H9 (cell line): ENCODE measurements around the gene OPN1SW. TPM values are rescaled to one million over a fixed set of nuclear protein-coding genes. Genes with fewer than 3 reads are reported as not detected.

ENCODE experiments used
- DNase-seq: peaks from one replicate; pipeline ENCODE4 v3.0.0-alpha.2; 2017
- H2AFZ ChIP-seq: one replicate; pipeline ENCODE4 v1.6.1; 2013; ENCODE audit warnings: mild to moderate bottlenecking, low read length, control low read depth, moderate library complexity
- H2AK5ac ChIP-seq: 2 replicates; pipeline ENCODE4 v1.6.1; 2013; ENCODE audit warnings: low read length, control low read depth, mixed read lengths; ENCODE audit not compliant: insufficient read length
- H2BK120ac ChIP-seq: one replicate; pipeline ENCODE4 v1.6.1; 2013; ENCODE audit warnings: low read depth, mild to moderate bottlenecking, low read length, control low read depth, inconsistent platforms; ENCODE audit not compliant: poor library complexity, severe bottlenecking
- H2BK12ac ChIP-seq: 2 replicates; pipeline ENCODE4 v1.6.1; 2013; ENCODE audit warnings: low read length, control low read depth, mixed read lengths, low read depth; ENCODE audit not compliant: insufficient read length
- H2BK15ac ChIP-seq: 2 replicates; pipeline ENCODE4 v1.6.1; 2013; ENCODE audit warnings: low read depth, low read length, control low read depth
- H2BK20ac ChIP-seq: one replicate; pipeline ENCODE4 v1.6.1; 2013; ENCODE audit warnings: low read depth, mild to moderate bottlenecking, low read length, control low read depth, inconsistent platforms; ENCODE audit not compliant: poor library complexity, severe bottlenecking
- H2BK5ac ChIP-seq: 2 replicates; pipeline ENCODE4 v1.6.1; 2013; ENCODE audit warnings: low read length, control low read depth, mixed read lengths; ENCODE audit not compliant: insufficient read length
- H3K14ac ChIP-seq: 2 replicates; pipeline ENCODE4 v1.6.1; 2013; ENCODE audit warnings: low read length, control low read depth; ENCODE audit not compliant: insufficient read depth
- H3K18ac ChIP-seq: 2 replicates; pipeline ENCODE4 v1.6.1; 2013; ENCODE audit warnings: low read depth, mild to moderate bottlenecking, mixed read lengths, low read length, control low read depth; ENCODE audit not compliant: insufficient read length
- H3K23ac ChIP-seq: 2 replicates; pipeline ENCODE4 v1.6.1; 2013; ENCODE audit warnings: low read length, control low read depth, mixed read lengths, low read depth; ENCODE audit not compliant: insufficient read length
- H3K23me2 ChIP-seq: 2 replicates; pipeline ENCODE4 v1.6.1; 2013; ENCODE audit warnings: low read depth, mild to moderate bottlenecking, mixed read lengths, low read length, control low read depth; ENCODE audit not compliant: insufficient read length, poor library complexity, severe bottlenecking
- H3K27ac ChIP-seq: 2 replicates; pipeline ENCODE4 v1.5.1; 2013; ENCODE audit warnings: low read length, control low read depth, mixed read lengths, low read depth; ENCODE audit not compliant: insufficient read length
- H3K27me3 ChIP-seq: 2 replicates; pipeline ENCODE4 v1.6.1; 2013; ENCODE audit warnings: low read length, control low read depth, inconsistent platforms; ENCODE audit not compliant: insufficient read depth
- H3K4ac ChIP-seq: 2 replicates; pipeline ENCODE4 v1.6.1; 2013; ENCODE audit warnings: low read depth, mild to moderate bottlenecking, control low read depth, inconsistent platforms, low read length, moderate library complexity
- H3K4me1 ChIP-seq: 2 replicates; pipeline ENCODE4 v1.6.1; 2013; ENCODE audit warnings: low read length, control low read depth, inconsistent platforms; ENCODE audit not compliant: insufficient read depth
- H3K4me2 ChIP-seq: 2 replicates; pipeline ENCODE4 v1.6.1; 2013; ENCODE audit warnings: low read length, control low read depth, mixed read lengths; ENCODE audit not compliant: insufficient read length, insufficient read depth
- H3K56ac ChIP-seq: 2 replicates; pipeline ENCODE4 v1.6.1; 2013; ENCODE audit warnings: low read depth, mild to moderate bottlenecking, mixed read lengths, low read length, control low read depth; ENCODE audit not compliant: insufficient read length
- H3K79me1 ChIP-seq: 2 replicates; pipeline ENCODE4 v1.6.1; 2013; ENCODE audit warnings: low read depth, mild to moderate bottlenecking, moderate library complexity, low read length, control low read depth, inconsistent platforms; ENCODE audit not compliant: insufficient read depth, poor library complexity, severe bottlenecking
- H3K79me2 ChIP-seq: 2 replicates; pipeline ENCODE4 v1.6.1; 2013; ENCODE audit warnings: low read length, control low read depth, inconsistent platforms; ENCODE audit not compliant: insufficient read depth
- H3K9ac ChIP-seq: 2 replicates; pipeline ENCODE4 v1.6.1; 2013; ENCODE audit warnings: low read length, control low read depth, mixed read lengths; ENCODE audit not compliant: insufficient read length; ENCODE audit errors: extremely low read depth
- H3K9me3 ChIP-seq: one replicate; pipeline ENCODE4 v1.6.1; 2013; ENCODE audit warnings: low read depth, low read length, inconsistent platforms; ENCODE audit not compliant: control insufficient read depth
- H3T11ph ChIP-seq: one replicate; pipeline ENCODE4 v1.6.1; 2013; ENCODE audit warnings: mild to moderate bottlenecking, low read length, control low read depth, inconsistent platforms
- H4K20me1 ChIP-seq: one replicate; pipeline ENCODE4 v1.6.1; 2013; ENCODE audit not compliant: control insufficient read depth, insufficient read length, insufficient read depth
- H4K5ac ChIP-seq: 2 replicates; pipeline ENCODE4 v1.6.1; 2013; ENCODE audit warnings: low read depth, mild to moderate bottlenecking, mixed read lengths, low read length, control low read depth; ENCODE audit not compliant: insufficient read length
- H4K8ac ChIP-seq: replicated peaks from 2 replicates; pipeline ENCODE4 v1.6.1; 2013; ENCODE audit warnings: low read length, control low read depth, mixed read lengths, low read depth; ENCODE audit not compliant: insufficient read length
- H4K91ac ChIP-seq: 2 replicates; pipeline ENCODE4 v1.6.1; 2013; ENCODE audit warnings: low read depth, mild to moderate bottlenecking, moderate library complexity, mixed read lengths, low read length, control low read depth; ENCODE audit not compliant: insufficient read length
- H3K27ac Mint-ChIP-seq, 3 experiments: 2 replicates in 2 of 3; 3 replicates in 1 of 3; pipeline ENCODE4 v1.8.0; 2020 to 2021; ENCODE audit warnings: mixed read lengths in 3 of 3, mild to moderate bottlenecking in 1 of 3, moderate library complexity in 1 of 3
- H3K27me3 Mint-ChIP-seq: 2 replicates; pipeline ENCODE4 v1.8.0; 2021; ENCODE audit warnings: low read depth, mild to moderate bottlenecking, moderate library complexity, mixed read lengths
- H3K36me3 Mint-ChIP-seq, 3 experiments: 2 replicates in 2 of 3; 3 replicates in 1 of 3; pipeline ENCODE4 v1.8.0; 2020 to 2021; ENCODE audit warnings: low read depth in 3 of 3, mixed read lengths in 3 of 3; ENCODE audit not compliant: insufficient read depth in 1 of 3
- H3K4me1 Mint-ChIP-seq, 2 experiments: 2 replicates each; pipeline ENCODE4 v1.8.0; 2020; ENCODE audit warnings: mixed read lengths in 2 of 2
- H3K4me3 Mint-ChIP-seq, 2 experiments: 2 replicates in 1 of 2; 3 replicates in 1 of 2; pipeline ENCODE4 v1.8.0; 2020 to 2021; ENCODE audit warnings: mild to moderate bottlenecking in 2 of 2, mixed read lengths in 2 of 2, moderate library complexity in 1 of 2
- H3K9me3 Mint-ChIP-seq, 2 experiments: 2 replicates in 1 of 2; 3 replicates in 1 of 2; pipeline ENCODE4 v1.8.0; 2020; ENCODE audit warnings: mild to moderate bottlenecking in 2 of 2, mixed read lengths in 2 of 2, moderate library complexity in 1 of 2
- CTCF ChIP-seq: fragments of 200-600 bp; sonication (generic); conservative IDR thresholded peaks from 3 replicates; pipeline ENCODE4 v1.8.0; 2021; ENCODE audit warnings: antibody characterized with exemption, mild to moderate bottlenecking
- WGBS: extraction: QIAGEN DNeasy Blood & Tissue Kit; methylation state at CpG from one replicate; pipeline ENCODE4 v1.1.7; 2013; ENCODE audit warnings: missing lambda C conversion rate, low lambda C conversion rate, mixed read lengths; ENCODE audit not compliant: insufficient read length; ENCODE audit errors: extremely low coverage; 5-methylcytosine and 5-hydroxymethylcytosine counted together
- total RNA-seq: library from RNA; stranded (reverse); gene quantifications from 2 replicates; pipeline ENCODE4 v1.2.1, GENCODE V29; 2021

Gene OPN1SW
- total RNA-seq, 1 experiment from 2014 or later: not detected

- no peak overlapping the region for H3K18ac ChIP-seq
- Mint-ChIP-seq H3K4me1 (no peaks in the 10 kb centered on the region), H3K27ac (no peak overlapping the region), H3K36me3 (peaks cover 26 to 80% (median 76%) of the 10 kb centered on the region in 3 experiments; a peak in 6 of 7 replicates), H3K9me3 (no peaks in the 10 kb centered on the region), H3K27me3 (no peaks in the 10 kb centered on the region), H3K4me3 (no peak overlapping the region)
- H4K5ac ChIP-seq: no peak overlapping the region
- no peaks in the 10 kb centered on the region for H4K20me1 ChIP-seq
- H3K27ac ChIP-seq: no peak overlapping the region
- no peaks in the 10 kb centered on the region for H3K23me2 ChIP-seq
- H3K79me2 ChIP-seq: no peaks in the 10 kb centered on the region
- no peaks in the 10 kb centered on the region for H3K4me1 ChIP-seq
- H2BK15ac ChIP-seq: no peak overlapping the region
- H4K91ac ChIP-seq: no peak overlapping the region
- H3K9ac ChIP-seq: no peak overlapping the region
- H2BK20ac ChIP-seq: no peak overlapping the region
- no peak overlapping the region for H3K4ac ChIP-seq
- H3K4me2 ChIP-seq: no peak overlapping the region
- no peak overlapping the region for H3K56ac ChIP-seq
- H3K27me3 ChIP-seq: no peaks in the 10 kb centered on the region
- no peak overlapping the region for H3T11ph ChIP-seq
- H3K79me1 ChIP-seq: peaks cover 3% of the 10 kb centered on the region
- H2AK5ac ChIP-seq: no peak overlapping the region
- no CpG with 5 or more reads among the region's 1 CpG for WGBS
- H4K8ac ChIP-seq: no peak overlapping the region
- H2AFZ ChIP-seq: no peak overlapping the region
- DNase-seq: no peak
- H3K14ac ChIP-seq: no peak overlapping the region
- no peak for TF ChIP-seq CTCF
- H3K9me3 ChIP-seq: no peaks in the 10 kb centered on the region
- no peak overlapping the region for H3K23ac ChIP-seq
- H2BK120ac ChIP-seq: no peak overlapping the region
- no peak overlapping the region for H2BK12ac ChIP-seq
- no peak overlapping the region for H2BK5ac ChIP-seq
Observed at GRCh38 chr7:128758553-128758952, 17.0 kb downstream of the OPN1SW start.
